Activated T-cell treated with anti-CD3 and anti-CD28 coated beads, Interleukin-2, amount 50 U/mL, for 48 hours (primary cell): ENCODE measurements around the gene ARAP3.

Source experiments
- DNase-seq, 2 experiments: peaks; one replicate each; pipeline ENCODE4 v3.0.0-alpha.2; 2020

Gene ARAP3

DNA sequence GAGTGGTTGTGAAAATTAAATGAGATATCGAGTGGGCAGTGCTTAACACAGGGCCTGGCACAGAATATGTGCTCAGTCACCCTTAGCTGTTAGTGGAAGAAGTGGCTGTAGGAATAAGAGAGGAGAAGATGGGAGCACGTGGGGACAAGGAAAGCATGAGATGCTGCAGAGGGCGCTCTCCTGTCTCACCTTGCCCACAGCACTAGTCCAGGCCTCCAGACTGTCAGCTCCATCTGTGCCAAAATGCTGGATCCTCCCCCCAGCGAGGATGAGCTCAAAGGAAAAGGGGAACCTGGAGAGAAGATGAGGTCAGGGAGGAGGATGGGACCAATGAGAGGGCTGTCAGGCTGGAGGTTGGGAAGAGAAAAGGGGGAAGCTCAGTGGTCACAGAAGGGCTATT lies 12.5 kb downstream of the ARAP3 start:
- no peak for DNase-seq

- DNase-seq = no peak
Measured at GRCh38 chr5:141668601-141669265, 13.3 kb downstream of the ARAP3 start.

GRCh38 chr5:141665995-141666940 lies 15.8 kb downstream of the ARAP3 start:
- no peak for DNase-seq

DNA sequence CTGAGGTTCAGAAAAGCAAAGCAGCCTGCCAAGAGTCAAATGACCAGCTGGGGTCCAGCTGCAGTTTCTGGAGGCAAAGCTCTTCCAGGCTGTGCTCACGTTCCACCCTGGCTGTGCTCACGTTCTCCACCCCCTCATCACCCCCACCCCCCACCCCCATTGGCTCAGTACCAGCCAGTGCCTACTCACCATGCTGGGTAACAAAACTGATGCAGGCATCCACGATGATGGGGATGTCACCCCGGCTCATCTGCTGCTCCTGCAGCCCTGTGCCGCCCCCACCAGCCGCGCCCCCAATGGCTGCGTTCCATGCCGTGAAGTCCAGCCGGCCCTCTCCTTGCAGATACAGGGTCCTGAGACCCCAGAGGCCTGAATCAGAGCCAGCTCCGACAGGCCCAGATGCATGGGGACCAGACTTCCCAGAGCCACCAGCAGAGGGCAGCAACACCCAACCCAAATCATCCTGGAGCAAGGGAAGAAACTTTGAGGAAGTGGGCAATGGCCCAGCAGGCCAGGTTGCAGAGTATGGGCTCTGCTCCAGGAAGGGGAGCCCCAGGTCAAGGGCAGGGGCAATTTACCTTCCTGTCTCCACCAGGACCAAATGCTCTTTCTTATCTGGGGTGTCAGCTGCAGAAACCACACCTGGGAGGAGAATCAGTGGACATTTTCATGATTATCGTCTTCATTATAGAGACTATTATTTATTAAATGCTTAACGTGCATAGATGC lies 17.1 kb downstream of the ARAP3 start:
- DNase-seq = peak; percentile 86

- no peak for DNase-seq
Measured at GRCh38 chr5:141663506-141663905, 18.5 kb downstream of the ARAP3 start.

DNA sequence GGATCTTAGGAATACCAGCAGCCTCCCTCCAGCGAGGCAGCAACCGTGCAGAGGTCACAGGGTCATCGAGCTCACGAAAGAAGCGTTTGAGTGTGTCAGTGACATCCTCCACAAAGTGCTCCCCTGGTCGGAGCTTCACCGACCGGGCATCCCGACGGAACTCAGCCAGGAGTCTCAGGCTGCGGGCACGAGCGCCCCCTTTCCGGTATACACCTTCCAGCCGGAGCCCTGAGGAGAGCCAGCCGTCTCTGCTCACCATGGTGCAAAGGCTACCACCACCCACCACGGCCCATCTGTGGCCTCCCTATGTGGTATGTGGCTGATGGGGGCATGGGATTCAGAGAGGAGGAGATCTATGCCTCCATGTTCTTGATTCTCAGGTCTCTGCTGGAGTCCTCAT lies 20.0 kb downstream of the ARAP3 start:
- no peak for DNase-seq

- DNase-seq = no peak
Measured at GRCh38 chr5:141657937-141658545, 24.0 kb downstream of the ARAP3 start.

GRCh38 chr5:141657404-141657803 lies 24.6 kb downstream of the ARAP3 start:
- DNase-seq = no peak

DNA sequence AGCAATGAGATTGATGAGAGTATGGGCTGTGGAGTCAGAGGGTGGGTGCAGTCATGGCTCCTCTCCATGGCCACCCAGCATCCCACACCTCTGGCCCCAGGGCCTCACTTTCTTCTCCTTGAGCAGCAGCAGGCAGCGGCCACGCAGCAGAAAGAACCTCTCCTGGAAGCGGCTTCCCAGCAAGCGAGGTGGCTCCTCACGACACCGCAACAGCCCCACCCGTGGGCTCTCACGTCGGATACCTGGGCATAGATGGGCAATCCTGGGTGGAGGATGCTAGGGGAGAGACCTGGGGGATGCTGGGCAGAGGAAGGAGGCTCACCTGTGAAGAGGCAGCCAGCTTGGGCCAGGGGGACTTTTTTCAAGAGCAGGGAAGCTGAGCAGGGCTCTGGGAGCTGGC lies 25.6 kb downstream of the ARAP3 start:
- DNase-seq = no peak

GRCh38 chr5:141655020-141655419 lies 27.0 kb downstream of the ARAP3 start:
- DNase-seq = no peak

DNA sequence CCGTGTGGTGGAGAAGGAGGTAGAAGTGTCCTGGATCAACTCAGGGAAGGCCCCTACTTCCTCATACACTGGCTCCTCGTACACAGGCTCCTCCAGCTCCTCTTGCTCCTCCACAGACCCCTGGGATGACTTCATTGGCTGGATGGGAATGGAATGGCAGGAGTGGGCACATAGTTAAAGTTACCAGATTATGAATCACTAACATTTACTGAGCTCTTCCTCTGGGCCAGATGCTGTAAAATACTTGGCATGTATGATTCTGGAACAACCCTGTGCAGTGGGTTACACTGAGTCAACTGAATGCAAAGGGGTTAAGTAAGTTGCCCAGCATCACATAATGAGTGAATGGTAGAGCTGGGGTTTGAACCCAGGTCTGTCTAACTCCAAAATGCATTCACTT lies 27.7 kb downstream of the ARAP3 start:
- no peak for DNase-seq

DNA sequence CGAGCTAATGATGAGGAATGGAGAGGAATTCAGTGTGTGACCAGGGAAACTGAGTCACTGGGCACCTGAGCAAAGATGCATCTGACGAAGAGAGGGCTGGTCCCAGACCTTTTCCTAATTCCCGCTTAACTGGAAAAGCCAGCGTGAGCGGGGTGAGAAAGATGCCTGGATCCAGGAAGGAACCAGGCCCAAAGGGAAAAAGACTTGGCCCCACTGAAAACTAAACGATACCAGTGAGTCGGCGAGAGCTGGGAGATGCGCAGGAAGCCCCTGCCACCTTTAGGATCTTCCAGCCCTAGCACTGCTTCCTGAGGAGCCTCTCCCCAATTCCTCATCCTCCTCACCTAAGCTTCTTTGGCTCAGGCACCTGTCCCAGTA lies 30.3 kb downstream of the ARAP3 start:
- DNase-seq = no peak

DNA sequence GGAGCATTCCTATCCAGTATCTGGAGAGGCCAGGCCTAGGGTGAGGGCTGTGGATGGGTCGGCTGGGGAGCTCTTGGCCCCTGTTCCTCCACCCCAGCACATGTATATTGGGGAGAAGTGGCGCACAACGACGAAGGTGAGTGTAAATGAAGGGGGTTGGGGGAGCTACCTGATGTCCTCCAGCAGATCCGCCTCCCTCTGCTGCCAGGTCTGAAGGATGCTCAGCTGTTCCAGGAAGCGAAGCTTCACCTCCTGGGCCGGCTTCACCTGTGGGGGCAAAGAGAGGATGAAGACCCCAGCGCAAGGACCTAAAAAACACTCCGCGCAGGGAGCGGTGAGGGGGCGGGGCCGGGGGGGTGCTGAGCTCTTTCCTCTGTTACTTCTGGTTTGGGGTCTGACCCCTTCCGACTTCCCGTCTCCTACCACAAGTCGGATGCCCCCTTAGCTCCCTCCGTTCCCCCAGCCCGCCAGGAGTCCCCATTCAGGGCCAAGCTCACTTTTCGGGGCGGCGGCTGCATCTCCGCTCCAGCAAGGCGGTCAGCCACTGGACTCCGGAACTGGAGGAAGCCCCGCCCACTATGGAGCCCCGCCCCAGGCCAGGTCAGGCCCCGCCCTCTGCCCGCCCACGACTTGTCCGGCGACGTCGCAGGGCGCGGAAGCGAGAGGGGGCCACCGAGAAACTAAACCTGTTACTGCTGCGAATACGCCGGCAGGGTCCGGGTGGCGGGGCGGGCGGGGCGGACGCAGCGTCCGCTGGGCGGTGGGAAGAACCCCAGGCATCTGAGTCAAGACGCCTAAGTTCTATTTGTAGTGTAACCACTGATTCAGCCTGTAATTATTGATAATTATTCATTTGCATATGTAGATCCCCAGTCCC lies 30.9 kb downstream of the ARAP3 start, which contains the start of gene FCHSD1:
Gene FCHSD1 (minus strand): TSS at position 568 of the 877 bp plus-strand sequence. CDS start 50 bp downstream, at position 518.
- peak; percentile 92 to 93 for DNase-seq

- no peak for DNase-seq
Measured at GRCh38 chr5:141649972-141650371, 32.1 kb downstream of the ARAP3 start.

GRCh38 chr5:141649056-141649688 lies 32.9 kb downstream of the ARAP3 start:
- DNase-seq = no peak

GRCh38 chr5:141647851-141648250 lies 34.2 kb downstream of the ARAP3 start:
- no peak for DNase-seq

- no peak for DNase-seq
Measured at GRCh38 chr5:141647242-141647641, 34.8 kb downstream of the ARAP3 start.

DNA sequence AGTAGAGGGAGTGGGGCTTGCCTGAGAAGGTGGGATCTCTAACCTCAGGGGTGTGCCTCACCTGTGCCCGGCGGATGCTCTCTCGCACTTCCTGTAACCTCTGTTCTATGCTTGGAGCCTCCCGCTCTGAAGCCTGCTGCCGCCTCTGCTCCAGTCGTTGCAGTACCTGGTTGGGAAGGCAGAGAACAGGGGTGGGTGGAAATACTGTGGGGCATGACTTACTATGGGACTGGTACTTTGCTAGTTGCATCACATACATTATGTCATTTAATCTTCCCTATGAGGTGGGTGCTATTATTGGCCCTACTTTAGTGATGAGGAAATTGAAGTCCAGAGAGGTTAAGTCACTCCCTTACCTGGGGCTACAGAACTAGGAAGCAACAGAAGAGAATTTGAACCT lies 36.0 kb downstream of the ARAP3 start:
- no peak for DNase-seq

- DNase-seq = no peak
Measured at GRCh38 chr5:141641634-141642267, 40.3 kb downstream of the ARAP3 start.

DNA sequence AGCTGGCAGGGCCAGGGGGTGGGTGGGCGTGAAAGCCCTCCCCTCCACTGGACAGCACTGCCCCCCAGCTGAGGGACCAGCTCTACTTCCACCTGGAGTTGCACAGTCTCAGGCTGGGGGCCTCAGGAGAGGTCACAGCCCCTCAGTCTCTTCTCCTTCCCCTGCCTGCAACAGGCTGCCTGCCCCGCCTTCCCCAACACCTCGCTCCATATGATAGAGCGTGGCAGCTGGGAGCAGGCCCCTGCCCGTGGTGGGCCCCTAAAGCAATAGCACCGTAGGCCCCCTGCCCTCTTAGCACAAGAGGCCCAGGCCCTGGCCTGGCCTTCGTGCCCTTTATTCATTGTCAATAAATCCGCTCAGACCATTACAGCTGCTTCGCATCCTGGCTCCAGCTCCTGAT lies 41.3 kb downstream of the ARAP3 start:
- DNase-seq = no peak

- no peak for DNase-seq
Measured at GRCh38 chr5:141640051-141640415, 42.0 kb downstream of the ARAP3 start.
